Mucosa of descending colon (tissue), 3 donors: Measurements from ENCODE around the gene GDPD3. TPM values are rescaled to one million over a fixed set of nuclear protein-coding genes. Genes with fewer than 3 reads are reported as not detected.

Source experiments
- ATAC-seq: fragments of 200-7000 bp; cut with Tn5 transposase; one replicate; pipeline ENCODE4 v1.9.1; 2020; ENCODE audit warnings: mild to moderate bottlenecking, moderate library complexity
- DNase-seq, 3 donors: peaks; one replicate each; pipeline ENCODE4 v3.0.0-alpha.2; 2020
- H3K36me3 ChIP-seq: fragments of 200-600 bp; one replicate; pipeline ENCODE4 v1.8.0; 2021; ENCODE audit warnings: low read depth, mild to moderate bottlenecking
- H3K4me1 ChIP-seq: fragments of 200-600 bp; one replicate; pipeline ENCODE4 v1.8.0; 2021; ENCODE audit warnings: low read depth, mild to moderate bottlenecking
- H3K4me3 ChIP-seq: fragments of 200-600 bp; one replicate; pipeline ENCODE4 v1.8.0; 2021; ENCODE audit warnings: mild to moderate bottlenecking
- H3K9me3 ChIP-seq: fragments of 200-600 bp; one replicate; pipeline ENCODE4 v1.8.0; 2021; ENCODE audit warnings: mild to moderate bottlenecking
- CTCF ChIP-seq: fragments of 200-600 bp; IDR thresholded peaks from one replicate; pipeline ENCODE4 v1.8.0; 2022; ENCODE audit warnings: antibody characterized with exemption, mild to moderate bottlenecking
- intact Hi-C, 2 donors: fragments of 100-400 bp; cut with DNase I in 1 of 2; cut with micrococcal nuclease in 1 of 2; formaldehyde crosslinking; loops; one replicate each; pipeline versions ENCODE4 v1.11.0 to v1.11.1; 2022; cut with DNase I, micrococcal nuclease
- total RNA-seq, 3 donors: library from RNA; stranded (reverse); fragmentation: NEBNext Ultra II Directional in 2 of 3; extraction: Animal tissue kit (Norgen Biotek cat#: 25700) in 2 of 3; gene quantifications; one replicate each; pipeline versions ENCODE4 v1.2.1 to v1.2.4, GENCODE V29; 2021 to 2023
- donor health status: DM: no; HTN: no; CAD: no; lungs with moderate emphysema.
- donor health status: DM: no; HTN: no; CAD: no.
- donor health status: DM: no; HTN: yes; CAD: no.

GDPD3 gene
- total RNA-seq, 3 donors from 2014 or later, result 29.6 to 75.3 (median 51.7) TPM

GRCh38 chr16:30112197-30113030, 923 bp downstream of the GDPD3 start:
- TF ChIP-seq CTCF, result peak; percentile 48
- H3K4me1 ChIP-seq, result peaks cover 44% of the 10 kb centered on the region
- peak; percentile 81 to 85 (median 84) for DNase-seq
- no peak overlapping the region for H3K4me3 ChIP-seq
- H3K9me3 ChIP-seq, result no peaks in the 10 kb centered on the region
- peak; percentile 67 for ATAC-seq
- intact Hi-C loops, result no loop called here
- peaks cover 5% of the 10 kb centered on the region for H3K36me3 ChIP-seq

GRCh38 chr16:30110661-30111060, 2.7 kb downstream of the GDPD3 start:
- Histone ChIP-seq H3K9me3 (no peaks in the 10 kb centered on the region), H3K4me1 (peaks cover 26% of the 10 kb centered on the region), H3K36me3 (peaks cover 5% of the 10 kb centered on the region), H3K4me3 (no peak overlapping the region)
- intact Hi-C loops, result no loop called here
- DNase-seq (no peak), ATAC-seq (no peak)
- TF ChIP-seq CTCF, result no peak

GRCh38 chr16:30108059-30108850, 5.1 kb downstream of the GDPD3 start:
- TF ChIP-seq CTCF, result no peak
- Histone ChIP-seq H3K4me3 (no peak overlapping the region), H3K36me3 (peaks cover 5% of the 10 kb centered on the region), H3K9me3 (no peaks in the 10 kb centered on the region), H3K4me1 (peaks cover 3% of the 10 kb centered on the region)
- intact Hi-C loops, result no loop called here
- DNase-seq (peak in 2 of 3 donors; percentile 21 to 33), ATAC-seq (no peak)

- peaks cover 5% of the 10 kb centered on the region for H3K36me3 ChIP-seq
Observed at GRCh38 chr16:30104492-30104891, 8.8 kb downstream of the GDPD3 start.

GRCh38 chr16:30104090-30104489, 9.2 kb downstream of the GDPD3 start:
- no peak for TF ChIP-seq CTCF
- peaks cover 5% of the 10 kb centered on the region for H3K36me3 ChIP-seq
- DNase-seq (peak in 1 of 3 donors; percentile 9), ATAC-seq (no peak)
- no peaks in the 10 kb centered on the region for H3K4me1 ChIP-seq
- H3K4me3 ChIP-seq, result no peak overlapping the region
- no peaks in the 10 kb centered on the region for H3K9me3 ChIP-seq
- intact Hi-C loops, result no loop called here

More at GRCh38 chr16:30104492-30104891, 8.8 kb downstream of the GDPD3 start:
- intact Hi-C loops, result no loop called here
- TF ChIP-seq CTCF, result no peak
- Histone ChIP-seq H3K9me3 (no peaks in the 10 kb centered on the region), H3K4me1 (no peaks in the 10 kb centered on the region), H3K4me3 (no peak overlapping the region)
- peak in 1 of 3 donors; percentile 34 for DNase-seq
- ATAC-seq, result peak; percentile 61
